GM11168 (cell line): ENCODE measurements around the gene CPD.
"Not testable (repeated sequence)": the region's sequence is repeated elsewhere in the genome, so short reads cannot be mapped to it uniquely, and the experiment has no call there.

Experiments used
- in situ Hi-C: fragments of 300-500 bp; cut with MboI; formaldehyde crosslinking; loops from one replicate; pipeline ENCODE4 v1.12.0; 2022; ENCODE audit warnings: low sequenced_read_pairs; ENCODE audit not compliant: unreplicated experiment

Gene CPD

GRCh38 chr17:30418070-30418469 lies 39.3 kb downstream of the CPD start:
- in situ Hi-C loops, result not testable (repeated sequence)

DNA sequence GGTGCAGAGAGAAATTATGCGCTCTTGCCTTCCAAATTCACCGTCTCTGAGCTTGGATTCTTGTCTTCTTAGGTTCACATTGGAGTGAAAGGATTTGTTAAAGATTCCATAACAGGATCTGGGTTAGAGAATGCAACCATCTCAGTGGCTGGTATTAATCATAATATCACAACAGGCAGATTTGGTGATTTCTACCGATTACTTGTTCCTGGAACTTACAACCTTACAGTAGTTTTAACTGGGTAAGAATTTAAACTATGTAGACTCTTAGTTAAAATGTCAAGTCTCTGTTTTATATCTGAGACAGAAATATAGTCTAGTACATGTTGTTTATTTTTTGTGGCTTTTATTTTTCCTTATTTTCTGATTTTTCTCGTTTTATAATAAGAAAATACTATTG lies 42.9 kb downstream of the CPD start:
- in situ Hi-C loops, result no loop called here

DNA sequence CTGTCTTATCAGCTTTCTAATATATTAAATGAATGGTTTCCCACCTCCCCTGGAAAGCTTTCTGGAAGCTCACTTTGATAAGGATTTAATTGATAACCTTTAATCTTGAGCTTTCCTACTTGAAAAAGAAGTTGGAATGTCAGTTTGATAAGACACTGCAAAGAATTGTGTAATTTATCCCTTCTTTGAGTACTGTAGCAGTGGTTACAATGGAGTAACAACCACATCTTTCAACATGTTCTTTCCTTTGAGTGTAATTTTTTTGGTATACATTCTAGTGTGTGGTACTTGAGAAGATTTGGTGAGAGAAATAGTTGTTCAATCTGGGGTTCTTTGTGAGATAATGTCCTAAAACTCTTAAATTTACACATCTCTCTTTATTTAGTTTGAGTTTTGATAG lies 43.4 kb downstream of the CPD start:
- in situ Hi-C loops, result no loop called here

DNA sequence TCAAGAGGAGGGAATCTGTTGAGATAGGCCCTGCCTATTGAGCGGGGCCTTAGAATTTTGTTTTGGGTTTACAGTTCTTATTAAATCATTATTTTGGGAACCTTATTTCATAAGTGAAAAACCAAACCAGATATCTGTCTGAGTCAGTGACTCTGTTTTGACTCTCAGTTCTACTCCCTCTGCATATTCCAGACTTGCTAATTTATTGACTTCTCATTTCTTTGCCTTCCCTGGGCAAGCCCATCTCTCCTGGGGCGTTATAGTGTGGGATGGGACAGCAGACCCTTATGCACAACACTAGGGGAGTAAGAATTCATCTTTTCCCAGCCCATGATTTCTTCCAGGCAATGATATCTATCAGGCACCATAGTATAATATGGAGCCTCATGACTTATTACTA lies 45.7 kb downstream of the CPD start:
- in situ Hi-C loops, result no loop called here

DNA sequence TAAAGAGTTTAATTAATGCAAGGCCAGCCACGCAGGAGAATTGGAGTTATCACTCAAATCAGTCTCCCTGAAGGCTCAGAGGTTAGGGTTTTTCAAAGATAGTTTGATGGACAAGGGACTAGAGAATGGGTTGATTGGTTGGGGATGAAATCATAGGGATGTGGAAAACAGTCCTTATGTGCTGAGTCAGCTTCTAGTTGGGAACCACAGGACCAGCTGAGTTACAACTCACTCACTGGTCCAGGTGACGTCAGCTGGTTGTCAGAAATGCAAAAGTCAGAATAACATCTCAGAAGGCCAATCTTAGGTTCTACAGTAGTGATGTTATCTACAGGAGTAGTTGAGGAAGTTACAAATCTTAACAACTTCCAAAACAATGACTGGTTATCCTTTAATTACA lies 47.6 kb downstream of the CPD start:
- in situ Hi-C loops, result no loop called here

GRCh38 chr17:30427611-30428010 lies 48.9 kb downstream of the CPD start:
- in situ Hi-C loops, result no loop called here

DNA sequence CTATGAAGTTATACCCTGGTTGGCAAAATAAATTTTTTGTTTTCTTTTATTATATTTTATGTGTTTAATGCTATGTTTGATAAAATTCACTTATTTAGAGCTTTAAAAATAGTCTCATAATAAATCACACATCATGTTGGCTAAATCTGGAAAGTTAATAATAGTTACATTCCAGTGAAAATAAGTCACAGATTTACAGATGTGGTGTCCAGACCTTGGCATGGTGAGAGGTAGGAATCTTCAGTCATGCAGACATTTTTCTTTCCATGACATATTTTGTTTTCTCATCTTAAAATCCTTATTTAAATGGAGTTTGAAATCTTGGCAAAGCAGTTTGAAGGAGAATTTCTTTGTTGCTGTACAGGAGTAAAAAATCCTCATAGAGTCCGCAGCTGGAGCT lies 50.4 kb downstream of the CPD start:
- in situ Hi-C loops, result no loop called here

DNA sequence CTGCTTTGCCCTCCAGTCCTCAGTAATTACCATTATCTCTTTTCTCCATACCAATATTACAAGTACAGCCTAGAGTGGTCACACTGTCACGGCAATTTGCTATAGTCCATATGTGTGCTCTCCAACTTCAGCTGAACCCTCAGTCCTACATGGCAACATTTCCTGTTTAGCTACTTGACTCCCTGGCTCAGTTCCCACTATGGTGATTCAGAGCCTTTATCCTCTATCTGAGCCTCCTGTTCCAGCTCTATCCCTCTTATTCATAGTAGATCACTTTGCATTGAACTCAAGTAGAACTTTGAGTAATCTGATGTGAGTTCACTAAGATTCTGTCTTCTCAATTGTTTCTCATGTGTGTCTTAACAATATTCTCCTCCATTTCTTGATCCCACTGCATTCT lies 54.8 kb downstream of the CPD start:
- in situ Hi-C loops, result no loop called here

GRCh38 chr17:30436729-30437128 lies 58.0 kb downstream of the CPD start:
- in situ Hi-C loops, result no loop called here

GRCh38 chr17:30443721-30444120 lies 65.0 kb downstream of the CPD start:
- in situ Hi-C loops, result no loop called here

GRCh38 chr17:30446640-30447039 lies 67.9 kb downstream of the CPD start:
- in situ Hi-C loops, result not testable (repeated sequence)

- in situ Hi-C loops, result no loop called here
Measured at GRCh38 chr17:30449480-30449879, 70.8 kb downstream of the CPD start.

DNA sequence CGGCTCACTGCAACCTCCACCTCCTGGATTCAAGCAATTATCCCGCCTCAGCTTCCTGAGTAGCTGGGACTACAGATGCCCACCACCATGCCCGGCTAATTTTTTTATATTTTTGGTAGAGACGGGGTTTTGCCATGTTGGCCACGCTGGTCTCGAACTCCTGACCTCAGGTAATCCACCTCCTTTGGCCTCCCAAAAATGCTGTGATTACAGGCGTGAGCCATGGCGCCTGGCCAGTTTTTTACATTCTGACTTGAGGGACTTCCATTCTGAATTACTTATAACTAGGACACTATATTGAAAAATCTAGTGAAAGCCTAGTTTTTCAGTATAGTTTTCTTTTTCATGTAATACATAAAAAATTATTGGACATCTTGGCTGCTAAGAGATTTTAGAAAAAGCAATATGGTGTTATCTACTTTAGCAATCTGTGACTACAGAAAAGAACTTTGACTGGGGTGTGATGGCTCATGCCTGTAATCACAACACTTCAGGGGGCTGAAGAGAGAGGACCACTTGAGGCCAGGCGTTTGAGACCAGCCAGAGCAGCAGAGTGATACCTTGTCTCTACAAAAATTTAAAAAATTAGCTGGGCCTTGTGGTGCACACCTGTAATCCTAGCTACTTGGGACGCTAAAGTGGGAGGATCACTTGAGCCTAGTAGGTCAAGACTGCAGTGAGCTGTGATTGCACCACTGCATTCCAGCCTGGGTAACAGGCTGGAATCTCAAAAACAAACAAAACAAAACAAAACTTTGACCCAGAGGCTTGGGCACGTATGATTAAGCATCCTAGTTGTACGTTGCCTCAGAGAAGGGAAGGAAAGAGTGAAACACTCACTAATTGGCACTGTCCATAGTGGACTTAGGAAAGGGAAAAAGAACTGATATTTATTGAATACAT lies 71.6 kb downstream of the CPD start:
- in situ Hi-C loops, result no loop called here

- in situ Hi-C loops, result no loop called here
Measured at GRCh38 chr17:30454635-30455034, 75.9 kb downstream of the CPD start.

DNA sequence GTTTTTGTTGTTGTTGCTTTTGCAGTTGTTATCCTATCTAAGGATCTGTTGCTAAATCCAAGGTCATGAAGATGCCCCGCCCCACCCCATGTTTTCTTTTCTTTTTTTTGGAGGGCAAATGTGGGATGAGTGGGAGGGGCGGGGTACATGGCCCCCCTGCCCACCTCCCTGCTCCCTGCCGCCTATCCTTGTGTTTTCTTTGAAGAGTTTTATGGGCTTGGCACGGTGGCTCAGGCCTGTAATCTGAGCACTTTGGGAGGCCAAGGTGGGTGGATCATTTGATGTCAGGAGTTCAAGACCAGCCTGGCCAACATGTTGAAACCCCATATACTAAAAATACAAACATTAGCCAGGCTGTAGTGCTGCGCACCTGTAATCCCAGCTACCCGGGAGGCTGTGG lies 79.6 kb downstream of the CPD start:
- in situ Hi-C loops, result no loop called here

DNA sequence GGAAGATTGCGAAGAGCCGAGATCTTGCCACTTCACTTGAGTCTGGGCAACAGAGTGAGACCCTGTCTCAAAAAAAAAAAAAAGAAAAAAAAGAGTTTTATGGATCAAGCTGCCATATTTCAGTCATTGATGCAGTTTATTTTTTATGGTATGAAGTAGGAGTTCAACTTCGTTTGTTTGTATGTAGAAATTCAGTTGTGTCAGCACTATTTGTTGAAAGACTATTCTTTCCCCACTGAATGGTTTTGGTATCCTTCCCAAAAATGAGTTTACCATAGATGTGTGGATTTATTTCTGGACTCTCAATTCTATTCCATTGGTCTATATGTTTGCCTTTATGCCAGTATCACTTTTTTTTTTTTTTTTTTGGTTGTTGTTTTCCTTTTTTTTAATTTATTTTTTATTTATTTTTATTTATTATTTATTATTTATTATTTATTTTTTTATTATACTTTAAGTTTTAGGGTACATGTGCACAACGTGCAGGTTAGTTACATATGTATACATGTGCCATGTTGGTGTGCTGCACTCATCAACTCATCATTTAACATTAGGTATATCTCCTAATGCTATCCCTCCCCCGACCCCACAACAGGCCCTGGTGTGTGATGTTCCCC lies 80.2 kb downstream of the CPD start:
- in situ Hi-C loops, result not testable (repeated sequence)

DNA sequence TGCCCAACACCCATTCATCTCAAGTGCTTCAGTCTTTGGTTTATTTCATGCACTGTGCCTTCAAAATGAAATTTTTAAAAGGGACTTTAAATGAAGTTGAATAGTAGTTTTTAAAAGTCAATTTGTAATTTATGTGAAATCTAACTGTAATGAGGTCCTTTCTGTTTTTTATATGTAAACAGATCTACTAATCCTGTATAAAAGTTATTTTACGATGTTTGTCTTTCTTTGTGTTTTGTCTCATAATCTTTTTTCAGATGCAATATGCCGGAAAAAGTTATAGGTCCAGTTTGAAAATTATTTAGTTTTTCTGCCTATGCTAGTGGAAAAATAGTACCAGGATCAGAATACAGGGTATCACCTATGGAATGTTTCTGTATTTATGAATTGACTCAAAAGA lies 89.7 kb downstream of the CPD start:
- in situ Hi-C loops, result no loop called here

- in situ Hi-C loops, result no loop called here
Measured at GRCh38 chr17:30472238-30472890, 93.6 kb downstream of the CPD start.

GRCh38 chr17:30475206-30475605 lies 96.5 kb downstream of the CPD start:
- in situ Hi-C loops, result no loop called here

GRCh38 chr17:30476726-30477082 lies 98.0 kb downstream of the CPD start:
- in situ Hi-C loops, result no loop called here

DNA sequence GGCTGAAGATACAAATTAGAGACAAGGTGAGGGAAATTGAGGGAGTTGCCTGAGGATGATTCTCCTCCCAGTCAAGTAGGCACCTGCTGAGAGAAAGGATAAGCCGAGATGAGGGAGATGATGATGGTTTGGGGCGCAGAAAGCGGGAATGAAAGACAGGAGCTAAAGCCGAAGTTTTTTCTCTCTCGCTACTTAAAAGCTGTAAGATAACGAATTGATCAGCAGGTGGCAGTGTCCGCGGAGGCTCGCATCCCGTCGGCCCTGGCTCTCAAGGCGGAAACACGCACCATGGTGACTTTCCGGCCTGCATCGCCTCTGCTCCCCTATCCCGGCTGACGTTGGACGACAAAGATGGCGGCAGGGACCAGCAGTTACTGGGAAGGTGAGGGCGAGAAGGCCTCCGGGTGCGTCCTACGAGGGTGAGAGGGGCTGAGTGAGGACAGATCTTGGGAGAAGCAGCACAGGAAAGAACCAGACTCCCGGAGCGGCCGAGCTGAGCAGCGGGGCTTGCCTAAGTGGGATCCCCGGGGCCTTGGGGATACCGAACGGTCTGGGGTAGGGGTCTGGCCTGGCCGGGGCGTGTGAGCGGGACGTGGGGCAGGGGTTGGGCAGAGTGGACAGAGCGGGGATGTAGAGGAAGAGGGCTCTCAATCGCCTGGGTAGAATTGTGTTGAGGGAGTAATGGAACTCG lies 98.5 kb downstream of the CPD start, which contains the start of gene GOSR1:
GOSR1 (plus strand) TSS at position 326 of the 691 bp plus-strand sequence; CDS start at position 352, 26 bp downstream.
- in situ Hi-C loops, result no loop called here
